Measurements from ENCODE around the gene TSPO2. TPM values are rescaled to one million over a fixed set of nuclear protein-coding genes. Genes with fewer than 3 reads are reported as not detected.

Gene TSPO2
- total RNA-seq, 1 experiment from 2014 or later, result not detected

DNA sequence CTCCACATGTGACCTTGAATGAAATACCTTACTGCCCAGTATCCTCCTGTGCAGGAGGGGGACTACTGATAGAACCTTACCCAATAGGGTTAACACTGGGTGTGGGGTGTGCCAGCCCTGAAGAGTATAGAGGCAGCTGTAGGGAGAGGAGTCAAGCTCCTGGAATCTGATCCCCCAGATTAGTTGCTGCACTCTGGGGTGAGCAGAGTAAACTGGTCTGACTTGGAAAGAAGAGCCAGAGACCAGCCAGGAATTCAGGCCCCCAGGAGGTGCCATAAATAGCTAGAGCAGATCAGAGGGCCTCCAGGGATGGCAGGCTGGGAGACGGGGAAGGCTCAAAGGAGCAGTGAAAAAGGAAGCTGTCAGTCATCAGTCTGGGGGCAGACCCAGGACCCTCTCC lies 7.3 kb downstream of the TSPO2 start:
- no peak for DNase-seq
- POLR2A ChIA-PET (ENCODE audit: unreplicated experiment), result no interaction called here

DNA sequence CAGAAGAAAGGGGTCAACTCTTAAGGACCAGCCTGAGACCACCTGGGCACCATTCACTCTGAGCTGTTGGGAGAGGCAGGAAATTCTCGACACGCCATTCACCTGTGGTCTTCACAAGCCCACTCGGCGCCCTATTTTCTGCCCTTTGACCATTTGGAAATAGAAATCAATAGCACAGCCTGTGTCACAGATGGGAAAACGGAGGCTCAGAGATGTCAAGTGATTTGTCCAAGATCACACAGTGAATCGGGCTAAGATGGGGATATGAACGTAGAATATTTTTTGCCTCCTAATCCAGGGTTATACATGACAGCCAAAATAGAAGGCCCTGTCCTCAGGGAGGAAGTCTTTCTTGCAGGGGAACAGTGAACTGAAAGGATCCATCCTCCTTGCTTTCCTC lies 7.7 kb downstream of the TSPO2 start:
- no peaks in the 10 kb centered on the region for H3K27me3 ChIP-seq (ENCODE audit: low read length)
- no peak overlapping the region for H3K27ac ChIP-seq (ENCODE audit: low read length)
- no peaks in the 10 kb centered on the region for H4K20me1 ChIP-seq (ENCODE audit: low read length)
- H3K79me2 ChIP-seq (ENCODE audit: low read length), result no peaks in the 10 kb centered on the region
- H3K9me3 ChIP-seq (ENCODE audit: low read length), result no peaks in the 10 kb centered on the region
- no peak overlapping the region for H3K4me2 ChIP-seq (ENCODE audit: low read length)
- TF ChIP-seq, protein P1, sequence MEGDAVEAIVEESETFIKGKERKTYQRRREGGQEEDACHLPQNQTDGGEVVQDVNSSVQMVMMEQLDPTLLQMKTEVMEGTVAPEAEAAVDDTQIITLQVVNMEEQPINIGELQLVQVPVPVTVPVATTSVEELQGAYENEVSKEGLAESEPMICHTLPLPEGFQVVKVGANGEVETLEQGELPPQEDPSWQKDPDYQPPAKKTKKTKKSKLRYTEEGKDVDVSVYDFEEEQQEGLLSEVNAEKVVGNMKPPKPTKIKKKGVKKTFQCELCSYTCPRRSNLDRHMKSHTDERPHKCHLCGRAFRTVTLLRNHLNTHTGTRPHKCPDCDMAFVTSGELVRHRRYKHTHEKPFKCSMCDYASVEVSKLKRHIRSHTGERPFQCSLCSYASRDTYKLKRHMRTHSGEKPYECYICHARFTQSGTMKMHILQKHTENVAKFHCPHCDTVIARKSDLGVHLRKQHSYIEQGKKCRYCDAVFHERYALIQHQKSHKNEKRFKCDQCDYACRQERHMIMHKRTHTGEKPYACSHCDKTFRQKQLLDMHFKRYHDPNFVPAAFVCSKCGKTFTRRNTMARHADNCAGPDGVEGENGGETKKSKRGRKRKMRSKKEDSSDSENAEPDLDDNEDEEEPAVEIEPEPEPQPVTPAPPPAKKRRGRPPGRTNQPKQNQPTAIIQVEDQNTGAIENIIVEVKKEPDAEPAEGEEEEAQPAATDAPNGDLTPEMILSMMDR (conservative IDR thresholded peaks at IDR 0.05; ENCODE audit: low read depth, low read length), result no peak
- no peaks in the 10 kb centered on the region for H3F3A ChIP-seq (ENCODE audit: low read length, unreplicated experiment)
- POLR2A ChIA-PET (ENCODE audit: unreplicated experiment), result no interaction called here
- no peak overlapping the region for H3K9ac ChIP-seq (ENCODE audit: low read length)
- H2AFZ ChIP-seq (ENCODE audit: low read length), result no peak overlapping the region
- no TSS peak for BruUV-seq (replicated peaks)
- ATAC-seq (no peak), DNase-seq (no peak)
- no peaks in the 10 kb centered on the region for H3K9me2 ChIP-seq (replicated peaks; ENCODE audit: low read length)
- no peak overlapping the region for H3K4me3 ChIP-seq (ENCODE audit: low read length)
- CTCF ChIA-PET, result no interaction called here
- intact Hi-C loops (cut with micrococcal nuclease), result no loop called here
- no peaks in the 10 kb centered on the region for H3K36me3 ChIP-seq (ENCODE audit: low read depth, low read length)
- no peaks in the 10 kb centered on the region for H3K4me1 ChIP-seq (ENCODE audit: insufficient read depth, low read length)

More for the DNA sequence above, 7.3 kb downstream of the TSPO2 start:
- Histone ChIP-seq H4K20me1 (ENCODE audit: low read length) (no peaks in the 10 kb centered on the region), H3F3A (ENCODE audit: low read length, unreplicated experiment) (no peaks in the 10 kb centered on the region), H3K9me2 (replicated peaks; ENCODE audit: low read length) (no peaks in the 10 kb centered on the region), H3K27me3 (ENCODE audit: low read length) (no peaks in the 10 kb centered on the region), H3K27ac (ENCODE audit: low read length) (no peak overlapping the region), H3K9ac (ENCODE audit: low read length) (no peak overlapping the region), H3K4me3 (ENCODE audit: low read length) (no peak overlapping the region), H3K4me2 (ENCODE audit: low read length) (no peak overlapping the region), H3K9me3 (ENCODE audit: low read length) (no peaks in the 10 kb centered on the region), H3K36me3 (ENCODE audit: low read depth, low read length) (no peaks in the 10 kb centered on the region), H2AFZ (ENCODE audit: low read length) (no peak overlapping the region), H3K4me1 (ENCODE audit: insufficient read depth, low read length) (no peaks in the 10 kb centered on the region), H3K79me2 (ENCODE audit: low read length) (no peaks in the 10 kb centered on the region)
- CTCF ChIA-PET, result no interaction called here
- ATAC-seq, result no peak
- intact Hi-C loops (cut with micrococcal nuclease), result no loop called here
- BruUV-seq (replicated peaks), result no TSS peak
- TF ChIP-seq EZH2phosphoT487 (IDR thresholded peaks at IDR 0.05; ENCODE audit: borderline replicate concordance, low read length), result no peak
- TF ChIP-seq, protein P1 (conservative IDR thresholded peaks at IDR 0.05; ENCODE audit: low read depth, low read length), result no peak
- no peak for TF ChIP-seq EZH2 (IDR thresholded peaks at IDR 0.05; ENCODE audit: low read length, unreplicated experiment)

DNA sequence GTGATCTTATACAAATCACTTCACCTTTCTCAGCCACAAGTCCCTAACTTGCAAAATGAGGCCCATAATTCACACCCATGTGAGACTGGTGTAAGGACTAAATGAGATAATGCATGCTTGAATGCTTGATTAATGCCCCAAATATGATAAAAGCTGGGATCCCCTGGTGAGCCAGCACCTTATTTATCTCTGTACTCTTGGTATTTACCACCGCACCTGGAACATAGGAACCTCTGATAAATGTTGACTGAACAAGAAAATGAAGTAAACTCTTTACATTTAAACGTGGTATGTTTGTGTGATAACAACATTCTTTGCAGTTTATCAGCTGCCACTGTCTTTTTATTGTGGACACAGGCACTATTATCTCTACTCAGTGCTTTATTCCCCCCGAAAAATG lies 8.3 kb downstream of the TSPO2 start:
- TF ChIP-seq, protein P1 (conservative IDR thresholded peaks at IDR 0.05; ENCODE audit: low read depth, low read length), result no peak
- TF ChIP-seq EZH2 (IDR thresholded peaks at IDR 0.05; ENCODE audit: low read length, unreplicated experiment), result no peak
- no peak for TF ChIP-seq EZH2phosphoT487 (IDR thresholded peaks at IDR 0.05; ENCODE audit: borderline replicate concordance, low read length)
- H3K9ac ChIP-seq (ENCODE audit: low read length), result no peak overlapping the region
- no peaks in the 10 kb centered on the region for H3K36me3 ChIP-seq (ENCODE audit: low read depth, low read length)
- no peak for DNase-seq
- H3F3A ChIP-seq (ENCODE audit: low read length, unreplicated experiment), result no peaks in the 10 kb centered on the region
- H3K27ac ChIP-seq (ENCODE audit: low read length), result no peak overlapping the region
- no peaks in the 10 kb centered on the region for H3K79me2 ChIP-seq (ENCODE audit: low read length)
- H2AFZ ChIP-seq (ENCODE audit: low read length), result no peak overlapping the region
- no peak overlapping the region for H3K4me2 ChIP-seq (ENCODE audit: low read length)
- no peaks in the 10 kb centered on the region for H4K20me1 ChIP-seq (ENCODE audit: low read length)
- no peak overlapping the region for H3K4me3 ChIP-seq (ENCODE audit: low read length)
- BruUV-seq (replicated peaks), result no TSS peak
- H3K27me3 ChIP-seq (ENCODE audit: low read length), result no peaks in the 10 kb centered on the region
- ChIA-PET CTCF (no interaction called here), POLR2A (ENCODE audit: unreplicated experiment) (no interaction called here)
- intact Hi-C loops (cut with micrococcal nuclease), result no loop called here
- no peaks in the 10 kb centered on the region for H3K9me3 ChIP-seq (ENCODE audit: low read length)
- H3K9me2 ChIP-seq (replicated peaks; ENCODE audit: low read length), result no peaks in the 10 kb centered on the region
- H3K4me1 ChIP-seq (ENCODE audit: insufficient read depth, low read length), result no peaks in the 10 kb centered on the region
- ATAC-seq, result no peak

Data from PC-3 (cell line).